ENCODE data around the gene TLCD5. TPM values are rescaled to one million over a fixed set of nuclear protein-coding genes. Genes with fewer than 3 reads are reported as not detected.
A peak's percentile ranks its signal among the peaks of the same experiment; 100 is the strongest.

The TLCD5 gene
- total RNA-seq, 4 donors from 2014 or later, result 0.23 to 3.2 (median 0.43) TPM

DNA sequence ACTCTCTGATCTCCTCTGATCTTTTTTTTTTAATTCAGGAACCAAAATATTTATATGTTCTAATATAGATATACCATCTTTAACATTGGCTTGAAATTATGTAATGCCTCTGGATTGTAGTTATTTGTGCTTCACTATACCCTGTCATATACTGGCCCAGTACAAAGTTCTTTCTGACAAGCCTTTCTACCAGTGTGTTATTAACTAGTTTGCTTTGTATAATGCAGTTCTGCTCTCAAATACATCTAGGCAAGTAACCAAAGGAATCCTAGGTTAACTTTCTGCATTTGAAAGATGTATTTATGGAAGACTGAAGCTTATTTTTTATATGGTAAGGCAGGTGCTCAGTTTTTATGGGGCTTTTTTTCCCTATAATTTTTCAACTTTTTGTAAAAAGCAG lies 47.2 kb downstream of the TLCD5 start:
- Histone ChIP-seq H3K4me3 (no peak overlapping the region), H3K27ac (no peak overlapping the region), H3K4me1 (peaks cover 0 to 22% (median 0%) of the 10 kb centered on the region in 3 donors), H3K36me3 (no peaks in the 10 kb centered on the region), H3K9me3 (no peaks in the 10 kb centered on the region), H3K27me3 (no peaks in the 10 kb centered on the region)
- intact Hi-C loops (cut with DNase I), result no loop called here
- no peak for DNase-seq
- TF ChIP-seq POLR2A (IDR thresholded peaks at IDR 0.05), result no peak
- TF ChIP-seq, protein P1, sequence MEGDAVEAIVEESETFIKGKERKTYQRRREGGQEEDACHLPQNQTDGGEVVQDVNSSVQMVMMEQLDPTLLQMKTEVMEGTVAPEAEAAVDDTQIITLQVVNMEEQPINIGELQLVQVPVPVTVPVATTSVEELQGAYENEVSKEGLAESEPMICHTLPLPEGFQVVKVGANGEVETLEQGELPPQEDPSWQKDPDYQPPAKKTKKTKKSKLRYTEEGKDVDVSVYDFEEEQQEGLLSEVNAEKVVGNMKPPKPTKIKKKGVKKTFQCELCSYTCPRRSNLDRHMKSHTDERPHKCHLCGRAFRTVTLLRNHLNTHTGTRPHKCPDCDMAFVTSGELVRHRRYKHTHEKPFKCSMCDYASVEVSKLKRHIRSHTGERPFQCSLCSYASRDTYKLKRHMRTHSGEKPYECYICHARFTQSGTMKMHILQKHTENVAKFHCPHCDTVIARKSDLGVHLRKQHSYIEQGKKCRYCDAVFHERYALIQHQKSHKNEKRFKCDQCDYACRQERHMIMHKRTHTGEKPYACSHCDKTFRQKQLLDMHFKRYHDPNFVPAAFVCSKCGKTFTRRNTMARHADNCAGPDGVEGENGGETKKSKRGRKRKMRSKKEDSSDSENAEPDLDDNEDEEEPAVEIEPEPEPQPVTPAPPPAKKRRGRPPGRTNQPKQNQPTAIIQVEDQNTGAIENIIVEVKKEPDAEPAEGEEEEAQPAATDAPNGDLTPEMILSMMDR (IDR thresholded peaks at IDR 0.05), result no peak

GRCh38 chr11:120375076-120375475 lies 50.0 kb downstream of the TLCD5 start:
- intact Hi-C loops (cut with DNase I), result no loop called here
- H3K4me1 ChIP-seq, result peaks cover 0 to 39% (median 9%) of the 10 kb centered on the region in 3 donors
- H3K27ac ChIP-seq, result no peak overlapping the region
- H3K4me3 ChIP-seq, result no peak overlapping the region
- WGBS, 2 donors, result 73 to 81% methylated on average over 3 of the region's 3 CpGs
- TF ChIP-seq, protein P1 (IDR thresholded peaks at IDR 0.05), result no peak
- TF ChIP-seq POLR2A (IDR thresholded peaks at IDR 0.05), result no peak
- no peaks in the 10 kb centered on the region for H3K36me3 ChIP-seq
- peaks cover 0 to 5% (median 0%) of the 10 kb centered on the region in 3 donors for H3K9me3 ChIP-seq
- DNase-seq, result no peak
- no peaks in the 10 kb centered on the region for H3K27me3 ChIP-seq

DNA sequence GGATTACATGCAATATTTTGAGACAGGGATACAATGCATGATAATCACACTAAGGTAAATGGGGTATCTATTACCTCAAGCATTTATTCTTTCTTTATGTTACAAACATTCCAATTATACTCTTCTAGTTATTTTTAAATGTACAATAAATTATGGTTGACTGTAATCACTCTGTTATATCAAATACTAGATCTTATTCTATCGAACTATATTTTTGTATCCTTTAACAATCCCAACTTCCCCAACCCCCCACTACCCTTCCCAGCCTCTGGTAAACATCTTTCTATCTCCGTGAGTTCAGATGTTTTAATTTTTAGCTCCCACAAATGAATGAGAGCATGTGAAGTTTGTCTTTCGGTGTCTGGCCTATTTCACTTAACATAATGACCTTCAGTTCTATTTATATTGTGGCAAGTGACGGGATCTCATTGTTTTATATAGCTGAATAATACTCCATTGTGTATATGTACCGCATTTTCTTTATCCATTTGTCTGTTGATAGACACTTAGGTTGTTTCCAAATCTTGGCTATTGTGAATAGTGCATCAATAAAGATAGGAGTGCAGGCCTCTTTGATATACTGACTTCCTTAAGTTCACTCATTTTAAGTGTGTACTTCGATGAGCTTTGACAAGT lies 51.6 kb downstream of the TLCD5 start:
- H3K36me3 ChIP-seq, result no peaks in the 10 kb centered on the region
- DNase-seq, result no peak
- H3K4me3 ChIP-seq, result no peak overlapping the region
- 66 to 79% methylated on average over 6 of the region's 6 CpGs for WGBS, 2 donors
- TF ChIP-seq, protein P1 (IDR thresholded peaks at IDR 0.05), result no peak
- no peak for TF ChIP-seq POLR2A (IDR thresholded peaks at IDR 0.05)
- peaks cover 0 to 42% (median 13%) of the 10 kb centered on the region in 3 donors for H3K4me1 ChIP-seq
- no peak overlapping the region for H3K27ac ChIP-seq
- intact Hi-C loops (cut with DNase I), result no loop called here
- no peaks in the 10 kb centered on the region for H3K27me3 ChIP-seq
- H3K9me3 ChIP-seq, result peaks cover 0 to 5% (median 0%) of the 10 kb centered on the region in 3 donors

GRCh38 chr11:120378474-120378873 lies 53.4 kb downstream of the TLCD5 start:
- Histone ChIP-seq H3K36me3 (no peaks in the 10 kb centered on the region), H3K9me3 (peaks cover 0 to 8% (median 0%) of the 10 kb centered on the region in 3 donors), H3K27ac (peak overlapping the region in 1 of 4 donors; percentile 15), H3K4me1 (peaks cover 0 to 52% (median 22%) of the 10 kb centered on the region in 3 donors), H3K4me3 (no peak overlapping the region), H3K27me3 (no peaks in the 10 kb centered on the region)
- no peak for DNase-seq
- 57 to 77% methylated on average over 3 of the region's 3 CpGs for WGBS, 2 donors
- intact Hi-C loops (cut with DNase I), result no loop called here
- TF ChIP-seq, protein P1 (IDR thresholded peaks at IDR 0.05), result no peak
- TF ChIP-seq POLR2A (IDR thresholded peaks at IDR 0.05), result no peak

GRCh38 chr11:120381401-120381800 lies 56.3 kb downstream of the TLCD5 start:
- no peaks in the 10 kb centered on the region for H3K27me3 ChIP-seq
- H3K36me3 ChIP-seq, result no peaks in the 10 kb centered on the region
- peaks cover 3 to 81% (median 45%) of the 10 kb centered on the region in 3 donors for H3K4me1 ChIP-seq
- TF ChIP-seq, protein P1 (IDR thresholded peaks at IDR 0.05), result no peak
- TF ChIP-seq POLR2A (IDR thresholded peaks at IDR 0.05), result no peak
- no peak overlapping the region for H3K4me3 ChIP-seq
- WGBS, 2 donors, result 62 to 75% methylated on average over 7 of the region's 7 CpGs
- H3K27ac ChIP-seq, result no peak overlapping the region
- DNase-seq, result no peak
- intact Hi-C loops (cut with DNase I), result no loop called here
- peaks cover 0 to 8% (median 0%) of the 10 kb centered on the region in 3 donors for H3K9me3 ChIP-seq

Small RNAs within 50 kb of the gene (small RNA-seq; reads per million reads assigned to genes)
- 167 to 1,223 (median 825) reads per million in 4 donors for gene RF00100

Other genes starting within 250 kb of the TLCD5 start
- 1,000 to 10,000 TPM in 1 of 4 donors, 100 to 1,000 TPM in 3; 691 to 1,472 (median 816) TPM for gene TRIM29, start 187.2 kb upstream of the TLCD5 start, total RNA-seq
- 10 to 100 TPM in 3 of 4 donors, 1 to 10 TPM in 1; 7.4 to 49.0 (median 14.3) TPM for gene OAF, start 114.3 kb upstream of the TLCD5 start, total RNA-seq
- 1 to 10 TPM in 3 of 4 donors, not detected in 1; 1.1 to 2.9 (median 1.5) TPM for gene POU2F3, start 85.2 kb upstream of the TLCD5 start, total RNA-seq
- 100 to 1,000 TPM in 1 of 4 donors, 10 to 100 TPM in 3; 57.4 to 106 (median 70.7) TPM for gene ARHGEF12, start 11.1 kb downstream of the TLCD5 start, total RNA-seq
- under 1 TPM in 2 of 4 donors, not detected in 2; 0.15 to 0.19 TPM for gene GRIK4, start 186.4 kb downstream of the TLCD5 start, total RNA-seq